Prostate gland (tissue), 2 donors: Measurements from ENCODE around the gene ZCCHC24. TPM values are rescaled to one million over a fixed set of nuclear protein-coding genes. Genes with fewer than 3 reads are reported as not detected.
A peak's percentile ranks its signal among the peaks of the same experiment; 100 is the strongest.
"Not testable (repeated sequence)": the region's sequence is repeated elsewhere in the genome, so short reads cannot be mapped to it uniquely, and the experiment has no call there.

Experiments
- DNase-seq: peaks from one replicate; pipeline ENCODE4 v3.0.0-alpha.2; 2019; ENCODE audit warnings: low spot score
- H3K27ac ChIP-seq, 2 donors: fragments of 200-600 bp; sonication (generic); 2 replicates each; pipeline ENCODE4 v1.5.1; 2017 to 2019
- H3K27me3 ChIP-seq: fragments of 200-600 bp; sonication (generic); replicated peaks from 2 replicates; pipeline ENCODE4 v1.5.1; 2019; ENCODE audit not compliant: insufficient read depth
- H3K36me3 ChIP-seq, 2 donors: fragments of 200-600 bp; sonication (generic); 1 replicate in 1 of 2; 2 replicates in 1 of 2; pipeline versions ENCODE4 v1.5.1 to v1.8.1; 2017 to 2019
- H3K4me1 ChIP-seq: fragments of 200-600 bp; sonication (generic); replicated peaks from 2 replicates; pipeline ENCODE4 v1.5.1; 2019
- H3K4me3 ChIP-seq, 2 donors: fragments of 200-600 bp; sonication (generic); 2 replicates each; pipeline ENCODE4 v1.5.1; 2017 to 2019
- H3K9me3 ChIP-seq: fragments of 200-600 bp; sonication (generic); 2 replicates; pipeline ENCODE4 v1.5.1; 2017
- CTCF ChIP-seq, 4 experiments: fragments of 200-600 bp in 2 of 4; fragments of 450-650 bp in 2 of 4; sonication (generic) in 2 of 4; IDR thresholded peaks; 1 replicate in 3 of 4; 2 replicates in 1 of 4; pipeline ENCODE4 v1.5.1; 2016 to 2019; ENCODE audit warnings: antibody characterized with exemption in 4 of 4, mild to moderate bottlenecking in 2 of 4, moderate library complexity in 2 of 4
- POLR2A ChIP-seq: fragments of 450-650 bp; IDR thresholded peaks from one replicate; pipeline ENCODE4 v1.6.1; 2016; ENCODE audit warnings: antibody characterized with exemption, mild to moderate bottlenecking
- POLR2AphosphoS5 ChIP-seq: sonication (generic); formaldehyde crosslinking; IDR thresholded peaks from one replicate; pipeline ENCODE4 v1.6.1; 2017; ENCODE audit warnings: antibody characterized with exemption
- WGBS: methylation state at CpG from one replicate; pipeline ENCODE4 v1.1.5; 2018; 5-methylcytosine and 5-hydroxymethylcytosine counted together
- intact Hi-C: fragments of 100-400 bp; cut with DNase I; formaldehyde crosslinking; loops from one replicate; pipeline ENCODE4 v1.14.2; 2022
- total RNA-seq, 2 donors: library from RNA; depleted of rRNA; stranded (reverse); fragments of >200 nt; gene quantifications; one replicate each; pipeline ENCODE4 v1.1.0, GENCODE V29; 2016

ZCCHC24 gene
- total RNA-seq, 2 donors from 2014 or later = 20.8 to 51.2 TPM

- H3K4me1 ChIP-seq = no peaks in the 10 kb centered on the region
- no peak for DNase-seq
- WGBS = 86% methylated on average over 3 of the region's 3 CpGs
- H3K36me3 ChIP-seq = no peaks in the 10 kb centered on the region
- H3K9me3 ChIP-seq = no peaks in the 10 kb centered on the region
- H3K4me3 ChIP-seq = no peak overlapping the region
- H3K27me3 ChIP-seq = no peaks in the 10 kb centered on the region
- TF ChIP-seq POLR2AphosphoS5 (no peak), CTCF (IDR thresholded peaks at IDR 0.05) (no peak), POLR2A (no peak)
- no peak overlapping the region for H3K27ac ChIP-seq
- intact Hi-C loops = no loop called here
Observed at GRCh38 chr10:79344502-79345195, 100.8 kb downstream of the ZCCHC24 start.

- H3K36me3 ChIP-seq = no peaks in the 10 kb centered on the region
Observed at GRCh38 chr10:79342811-79343561, 102.4 kb downstream of the ZCCHC24 start.

GRCh38 chr10:79342295-79342761, 103.1 kb downstream of the ZCCHC24 start:
- WGBS = 68% methylated on average over 5 of the region's 5 CpGs
- intact Hi-C loops = no loop called here
- H3K4me1 ChIP-seq = no peaks in the 10 kb centered on the region

More at GRCh38 chr10:79342811-79343561, 102.4 kb downstream of the ZCCHC24 start:
- no peak for TF ChIP-seq POLR2A
- TF ChIP-seq POLR2AphosphoS5 = peak; percentile 60
- DNase-seq = peak; percentile 60
- Histone ChIP-seq H3K27ac (peak overlapping the region; percentile 8 to 70), H3K4me1 (no peaks in the 10 kb centered on the region), H3K27me3 (no peaks in the 10 kb centered on the region), H3K4me3 (no peak overlapping the region), H3K9me3 (no peaks in the 10 kb centered on the region)
- intact Hi-C loops = no loop called here
- WGBS = 76% methylated on average over 10 of the region's 10 CpGs

GRCh38 chr10:79340646-79341244, 104.7 kb downstream of the ZCCHC24 start:
- intact Hi-C loops = no loop called here
- H3K27ac ChIP-seq = peak overlapping the region; percentile 2 to 34
- no peak overlapping the region for H3K4me3 ChIP-seq
- no peaks in the 10 kb centered on the region for H3K9me3 ChIP-seq
- no peaks in the 10 kb centered on the region for H3K4me1 ChIP-seq
- TF ChIP-seq POLR2AphosphoS5 (no peak), CTCF (IDR thresholded peaks at IDR 0.05) (no peak), POLR2A (no peak)
- H3K36me3 ChIP-seq = no peaks in the 10 kb centered on the region
- H3K27me3 ChIP-seq = no peaks in the 10 kb centered on the region
- 91% methylated on average over 5 of the region's 5 CpGs for WGBS
- no peak for DNase-seq

More at GRCh38 chr10:79342295-79342761, 103.1 kb downstream of the ZCCHC24 start:
- no peaks in the 10 kb centered on the region for H3K27me3 ChIP-seq
- peak overlapping the region; percentile 8 to 70 for H3K27ac ChIP-seq
- H3K36me3 ChIP-seq = no peaks in the 10 kb centered on the region
- no peak overlapping the region for H3K4me3 ChIP-seq
- H3K9me3 ChIP-seq = no peaks in the 10 kb centered on the region
- no peak for TF ChIP-seq CTCF (IDR thresholded peaks at IDR 0.05)
- peak; percentile 82 for TF ChIP-seq POLR2AphosphoS5
- DNase-seq = peak; percentile 63

- Histone ChIP-seq H3K27me3 (no peaks in the 10 kb centered on the region), H3K36me3 (no peaks in the 10 kb centered on the region), H3K4me3 (no peak overlapping the region), H3K4me1 (no peaks in the 10 kb centered on the region), H3K27ac (no peak overlapping the region), H3K9me3 (no peaks in the 10 kb centered on the region)
- TF ChIP-seq POLR2A (no peak), CTCF (IDR thresholded peaks at IDR 0.05) (no peak), POLR2AphosphoS5 (no peak)
- DNase-seq = no peak
- WGBS = 84% methylated on average over 3 of the region's 3 CpGs
- intact Hi-C loops = no loop called here
Observed at GRCh38 chr10:79339266-79339665, 106.2 kb downstream of the ZCCHC24 start.

- DNase-seq, H3K27ac ChIP-seq, H3K36me3 ChIP-seq, intact Hi-C loops, H3K27me3 ChIP-seq, H3K4me3 ChIP-seq, H3K4me1 ChIP-seq, H3K9me3 ChIP-seq: not testable (repeated sequence)
- 92% methylated on average over 6 of the region's 11 CpGs for WGBS
Observed at GRCh38 chr10:79337783-79338469, 107.5 kb downstream of the ZCCHC24 start.
